DND-41 (cell line): ENCODE data around the gene DNAJC6.

Experiments used
- ATAC-seq: fragments of 200-7000 bp; cut with Tn5 transposase; 3 replicates; pipeline ENCODE4 v1.9.1; 2021; ENCODE audit warnings: low read depth; ENCODE audit not compliant: insufficient read depth
- DNase-seq: peaks from one replicate; pipeline ENCODE4 v3.0.0-alpha.2; 2020
- H2AFZ ChIP-seq: 2 replicates; pipeline ENCODE4 v1.6.0; 2012; ENCODE audit warnings: low read depth, low read length
- H3K27ac ChIP-seq: 2 replicates; pipeline ENCODE4 v1.5.1; 2012; ENCODE audit warnings: low read length, inconsistent platforms
- H3K27me3 ChIP-seq: fragments of 200-600 bp; sonication (generic); 2 replicates; pipeline ENCODE4 v1.6.0; 2012; ENCODE audit warnings: low read length, mild to moderate bottlenecking, inconsistent platforms; ENCODE audit not compliant: insufficient read depth, poor library complexity
- H3K36me3 ChIP-seq: 2 replicates; pipeline ENCODE4 v1.5.1; 2012; ENCODE audit warnings: low read length, inconsistent platforms; ENCODE audit not compliant: insufficient read depth
- H3K4me1 ChIP-seq: 2 replicates; pipeline ENCODE4 v1.5.1; 2012; ENCODE audit warnings: mild to moderate bottlenecking, low read length; ENCODE audit not compliant: insufficient read depth
- H3K4me2 ChIP-seq: 2 replicates; pipeline ENCODE4 v1.6.0; 2012; ENCODE audit warnings: mild to moderate bottlenecking, moderate library complexity, low read length, inconsistent platforms; ENCODE audit not compliant: insufficient read depth
- H3K4me3 ChIP-seq, 2 experiments: fragments of 200-600 bp in 1 of 2; shearing (Covaris generic) in 1 of 2; 2 replicates each; pipeline ENCODE4 v1.5.1; 2012 to 2016; ENCODE audit warnings: inconsistent platforms in 2 of 2, low read length in 2 of 2, mild to moderate bottlenecking in 2 of 2, low read depth in 1 of 2, moderate library complexity in 1 of 2
- H3K79me2 ChIP-seq: 2 replicates; pipeline ENCODE4 v1.6.0; 2012; ENCODE audit warnings: low read length, inconsistent platforms; ENCODE audit not compliant: insufficient read depth
- H3K9ac ChIP-seq: 2 replicates; pipeline ENCODE4 v1.6.0; 2012; ENCODE audit warnings: low read depth, mild to moderate bottlenecking, inconsistent platforms, low read length, moderate library complexity
- H3K9me3 ChIP-seq: 2 replicates; pipeline ENCODE4 v1.5.1; 2012; ENCODE audit warnings: low read length, moderate library complexity, mild to moderate bottlenecking, inconsistent platforms; ENCODE audit not compliant: insufficient read depth, severe bottlenecking
- H4K20me1 ChIP-seq: 2 replicates; pipeline ENCODE4 v1.6.0; 2012; ENCODE audit warnings: low read length; ENCODE audit not compliant: insufficient read depth
- EZH2 ChIP-seq: IDR thresholded peaks from 3 replicates; pipeline ENCODE4 v1.6.1; 2012; ENCODE audit warnings: borderline replicate concordance, low read depth, mild to moderate bottlenecking, moderate library complexity, low read length, inconsistent platforms; ENCODE audit not compliant: severe bottlenecking
- TF ChIP-seq, protein P1 (sequence below): IDR thresholded peaks from 2 replicates; pipeline ENCODE4 v1.5.1; 2012; ENCODE audit warnings: borderline replicate concordance, low read length, moderate library complexity, mild to moderate bottlenecking; ENCODE audit not compliant: poor library complexity, severe bottlenecking; ENCODE audit errors: extremely low read depth

DNAJC6 gene

GRCh38 chr1:65297706-65298105 is 11.6 kb upstream of the DNAJC6 start:
- Histone ChIP-seq H3K9me3 (no peaks in the 10 kb centered on the region), H3K27me3 (no peaks in the 10 kb centered on the region), H3K27ac (no peak overlapping the region), H3K79me2 (no peaks in the 10 kb centered on the region), H4K20me1 (no peaks in the 10 kb centered on the region), H3K4me1 (no peaks in the 10 kb centered on the region), H2AFZ (no peak overlapping the region), H3K36me3 (no peaks in the 10 kb centered on the region), H3K9ac (no peak overlapping the region), H3K4me3 (no peak overlapping the region), H3K4me2 (no peak overlapping the region)
- no peak for TF ChIP-seq EZH2
- TF ChIP-seq, protein P1, sequence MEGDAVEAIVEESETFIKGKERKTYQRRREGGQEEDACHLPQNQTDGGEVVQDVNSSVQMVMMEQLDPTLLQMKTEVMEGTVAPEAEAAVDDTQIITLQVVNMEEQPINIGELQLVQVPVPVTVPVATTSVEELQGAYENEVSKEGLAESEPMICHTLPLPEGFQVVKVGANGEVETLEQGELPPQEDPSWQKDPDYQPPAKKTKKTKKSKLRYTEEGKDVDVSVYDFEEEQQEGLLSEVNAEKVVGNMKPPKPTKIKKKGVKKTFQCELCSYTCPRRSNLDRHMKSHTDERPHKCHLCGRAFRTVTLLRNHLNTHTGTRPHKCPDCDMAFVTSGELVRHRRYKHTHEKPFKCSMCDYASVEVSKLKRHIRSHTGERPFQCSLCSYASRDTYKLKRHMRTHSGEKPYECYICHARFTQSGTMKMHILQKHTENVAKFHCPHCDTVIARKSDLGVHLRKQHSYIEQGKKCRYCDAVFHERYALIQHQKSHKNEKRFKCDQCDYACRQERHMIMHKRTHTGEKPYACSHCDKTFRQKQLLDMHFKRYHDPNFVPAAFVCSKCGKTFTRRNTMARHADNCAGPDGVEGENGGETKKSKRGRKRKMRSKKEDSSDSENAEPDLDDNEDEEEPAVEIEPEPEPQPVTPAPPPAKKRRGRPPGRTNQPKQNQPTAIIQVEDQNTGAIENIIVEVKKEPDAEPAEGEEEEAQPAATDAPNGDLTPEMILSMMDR, result no peak
- DNase-seq (no peak), ATAC-seq (no peak)

GRCh38 chr1:65299328-65299727 is 10.0 kb upstream of the DNAJC6 start:
- Histone ChIP-seq H4K20me1 (no peaks in the 10 kb centered on the region), H3K27ac (no peak overlapping the region), H3K79me2 (no peaks in the 10 kb centered on the region), H3K27me3 (no peaks in the 10 kb centered on the region), H3K4me2 (no peak overlapping the region), H3K9me3 (no peaks in the 10 kb centered on the region), H2AFZ (no peak overlapping the region), H3K4me1 (no peaks in the 10 kb centered on the region), H3K36me3 (no peaks in the 10 kb centered on the region), H3K4me3 (no peak overlapping the region), H3K9ac (no peak overlapping the region)
- ATAC-seq (no peak), DNase-seq (no peak)
- TF ChIP-seq EZH2, result no peak
- TF ChIP-seq, protein P1, result no peak

DNA sequence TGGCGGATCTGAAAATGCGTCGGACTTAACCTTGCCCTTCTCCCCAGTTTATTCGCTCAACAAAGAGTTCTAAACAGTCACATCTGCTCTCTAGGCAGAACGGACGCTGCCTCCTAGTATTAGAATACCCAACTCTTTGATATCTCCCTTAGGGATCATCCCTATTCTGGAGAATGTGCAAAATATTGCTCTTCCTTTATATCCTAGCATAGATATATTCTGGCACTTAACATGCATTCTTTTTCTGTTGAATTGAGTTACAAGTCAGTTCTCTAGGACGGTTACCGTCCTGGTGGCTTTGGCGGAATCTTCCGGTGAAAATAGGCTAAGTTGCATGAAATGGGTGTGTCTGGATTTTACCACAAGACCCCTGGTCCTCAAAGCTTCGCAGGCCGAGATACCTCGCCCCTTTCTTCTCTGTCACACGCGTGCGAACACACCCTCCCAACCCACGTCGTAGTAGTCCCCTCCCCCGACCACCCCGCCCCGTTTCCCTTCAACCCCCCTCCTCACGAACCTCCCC is 501 bp upstream of the DNAJC6 start:
- H3K4me3 ChIP-seq, result no peak overlapping the region
- H4K20me1 ChIP-seq, result no peaks in the 10 kb centered on the region; the same call in 1 of the 2 replicates
- H3K79me2 ChIP-seq, result no peaks in the 10 kb centered on the region
- TF ChIP-seq, protein P1, result no peak
- TF ChIP-seq EZH2, result no peak
- no peak overlapping the region for H3K4me2 ChIP-seq
- no peaks in the 10 kb centered on the region for H3K27me3 ChIP-seq
- H3K4me1 ChIP-seq, result no peaks in the 10 kb centered on the region
- no peak overlapping the region for H2AFZ ChIP-seq
- H3K9ac ChIP-seq, result no peak overlapping the region
- no peak overlapping the region for H3K27ac ChIP-seq
- ATAC-seq, result no peak
- no peaks in the 10 kb centered on the region for H3K36me3 ChIP-seq
- H3K9me3 ChIP-seq, result no peaks in the 10 kb centered on the region
- DNase-seq, result no peak

GRCh38 chr1:65310078-65310587 is 790 bp downstream of the DNAJC6 start:
- ATAC-seq (no peak), DNase-seq (no peak)
- H3K27me3 ChIP-seq, result no peaks in the 10 kb centered on the region
- H3K9ac ChIP-seq, result no peak overlapping the region
- no peak for TF ChIP-seq EZH2
- TF ChIP-seq, protein P1, result no peak
- no peak overlapping the region for H3K4me2 ChIP-seq
- no peaks in the 10 kb centered on the region; the same call in 1 of the 2 replicates for H4K20me1 ChIP-seq
- H3K27ac ChIP-seq, result no peak overlapping the region
- H3K79me2 ChIP-seq, result no peaks in the 10 kb centered on the region
- no peaks in the 10 kb centered on the region for H3K36me3 ChIP-seq
- H3K9me3 ChIP-seq, result no peaks in the 10 kb centered on the region
- no peak overlapping the region for H2AFZ ChIP-seq
- H3K4me3 ChIP-seq, result no peak overlapping the region
- no peaks in the 10 kb centered on the region for H3K4me1 ChIP-seq
